Measurements from ENCODE around the gene CFC1.
"Not testable (repeated sequence)": the region's sequence is repeated elsewhere in the genome, so short reads cannot be mapped to it uniquely, and the experiment has no call there.

CFC1 gene

DNA sequence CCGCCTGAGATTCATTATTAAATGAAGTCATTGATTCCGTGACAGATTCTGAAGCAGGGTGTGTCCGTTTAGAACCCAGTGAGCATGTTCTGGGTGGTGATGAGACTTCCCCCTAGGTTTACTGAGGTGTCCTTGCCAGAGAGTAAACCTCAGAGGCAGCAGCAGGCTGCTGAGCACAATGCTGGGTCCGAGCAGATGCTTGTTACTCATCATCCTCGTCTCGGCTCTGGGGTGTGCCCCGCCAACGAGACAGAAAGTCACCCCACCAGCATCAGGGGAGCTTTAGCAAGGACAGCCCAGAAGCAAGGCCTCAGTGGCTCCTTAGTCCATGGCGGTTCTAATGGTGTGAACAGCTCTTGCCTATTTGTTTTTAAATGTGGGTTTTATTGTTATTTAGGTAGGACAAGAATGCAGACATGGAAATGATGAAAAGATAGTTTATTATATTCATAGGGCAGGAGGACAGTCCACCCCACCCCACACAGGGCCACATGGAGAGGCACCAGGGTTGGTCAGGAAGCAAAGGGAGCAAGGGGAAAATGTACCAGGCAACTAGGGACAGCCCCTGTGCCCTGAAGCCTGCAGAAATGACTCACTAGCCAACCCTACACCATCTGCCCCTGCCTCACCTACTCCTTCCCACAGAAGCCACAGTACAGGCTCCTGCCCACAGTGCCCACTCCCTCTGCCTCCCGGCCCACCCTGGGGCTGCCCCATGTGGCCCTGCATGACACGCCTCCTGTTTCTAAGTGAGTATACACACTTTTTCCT lies 10.5 kb downstream of the CFC1 start:
- DNase-seq (ENCODE audit: low read depth), result not testable (repeated sequence)

DNA sequence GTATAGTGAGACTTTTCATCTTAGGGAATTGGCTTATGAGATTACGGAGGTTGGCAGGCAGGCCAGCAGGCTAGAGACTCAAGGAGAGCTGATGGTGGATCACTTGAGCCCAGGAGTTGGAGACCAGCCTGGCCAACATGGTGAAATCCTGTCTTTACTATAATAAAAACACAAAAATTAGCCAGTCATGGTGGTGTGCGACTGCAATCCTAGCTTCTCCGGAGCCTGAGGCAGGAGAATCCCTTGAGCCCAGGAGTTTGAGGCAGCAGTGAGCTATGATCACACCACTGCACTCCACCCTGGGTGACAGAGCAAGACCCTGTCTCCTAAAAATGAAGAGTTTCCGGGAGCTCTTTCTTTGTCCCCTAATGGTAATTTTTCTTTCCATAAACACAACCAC lies 14.6 kb downstream of the CFC1 start:
- not testable (repeated sequence) for H3K4me3 ChIP-seq (ENCODE audit: control insufficient read depth, low read depth, low read length); DNase-seq (ENCODE audit: low read depth)

More for the DNA sequence above, 10.5 kb downstream of the CFC1 start:
- not testable (repeated sequence) for H3K4me3 ChIP-seq (ENCODE audit: control insufficient read depth, low read depth, low read length)

DNA sequence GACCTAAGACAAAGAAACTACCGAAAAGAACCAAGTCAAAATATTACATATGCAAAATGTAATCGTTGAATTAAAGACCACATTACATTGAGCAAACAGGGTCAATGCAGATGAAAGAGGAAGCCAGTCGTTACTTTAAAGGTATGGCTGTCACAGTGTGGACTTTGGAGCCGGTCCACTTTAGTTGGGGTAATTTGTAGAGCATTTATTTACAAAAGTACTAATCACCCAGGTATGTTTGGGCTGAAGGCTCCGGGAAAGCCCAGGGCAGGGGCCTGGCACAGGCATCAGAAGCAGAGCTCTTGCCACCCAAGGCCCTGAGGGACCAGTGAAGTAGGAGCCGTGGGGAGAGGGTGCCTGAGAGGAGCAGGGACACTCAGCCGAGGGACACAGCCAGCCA lies 15.8 kb downstream of the CFC1 start:
- not testable (repeated sequence) for DNase-seq (ENCODE audit: low read depth); H3K4me3 ChIP-seq (ENCODE audit: control insufficient read depth, low read depth, low read length)

DNA sequence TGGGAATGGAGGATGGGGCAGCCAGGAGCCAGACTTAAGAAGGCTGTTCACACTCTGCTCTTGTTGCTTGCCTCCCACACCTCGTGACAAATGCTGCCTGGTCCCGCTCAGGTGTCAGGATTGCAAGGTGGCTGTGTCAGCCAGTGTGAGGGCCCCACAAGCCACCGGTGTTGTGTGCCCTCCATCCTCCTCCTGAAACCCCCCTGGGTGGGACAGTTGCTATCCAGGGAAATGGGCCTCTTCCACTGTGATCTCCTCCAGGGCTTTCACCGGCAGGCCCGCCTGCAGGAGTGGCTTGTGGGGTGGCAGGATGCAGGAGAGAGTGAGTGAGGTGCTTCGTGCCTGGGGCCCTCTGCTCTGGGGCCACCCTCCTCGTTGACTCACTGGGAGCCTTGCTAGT lies 16.4 kb downstream of the CFC1 start:
- not testable (repeated sequence) for DNase-seq (ENCODE audit: low read depth); H3K4me3 ChIP-seq (ENCODE audit: control insufficient read depth, low read depth, low read length)

DNA sequence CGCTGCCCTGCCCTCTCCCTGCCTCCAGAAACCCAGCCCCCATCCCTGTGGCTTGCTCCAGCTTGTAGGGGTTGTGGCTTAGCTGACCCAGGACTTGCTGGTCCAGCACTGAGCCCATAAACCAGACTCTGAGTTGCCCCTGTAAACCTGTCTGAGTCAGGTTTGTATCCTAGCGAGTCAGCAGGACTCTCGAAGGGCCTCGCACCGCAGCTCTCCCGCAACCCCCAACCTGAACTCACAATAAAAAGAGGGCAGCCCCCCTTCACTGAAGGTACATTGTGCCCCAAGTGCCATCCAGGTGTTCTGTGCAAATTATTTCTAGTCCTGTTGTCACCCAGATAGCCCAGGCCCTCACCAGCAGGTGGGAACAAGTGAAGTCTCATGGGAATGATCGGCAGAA lies 17.9 kb downstream of the CFC1 start:
- DNase-seq (ENCODE audit: low read depth); H3K4me3 ChIP-seq (ENCODE audit: control insufficient read depth, low read depth, low read length): not testable (repeated sequence)

DNA sequence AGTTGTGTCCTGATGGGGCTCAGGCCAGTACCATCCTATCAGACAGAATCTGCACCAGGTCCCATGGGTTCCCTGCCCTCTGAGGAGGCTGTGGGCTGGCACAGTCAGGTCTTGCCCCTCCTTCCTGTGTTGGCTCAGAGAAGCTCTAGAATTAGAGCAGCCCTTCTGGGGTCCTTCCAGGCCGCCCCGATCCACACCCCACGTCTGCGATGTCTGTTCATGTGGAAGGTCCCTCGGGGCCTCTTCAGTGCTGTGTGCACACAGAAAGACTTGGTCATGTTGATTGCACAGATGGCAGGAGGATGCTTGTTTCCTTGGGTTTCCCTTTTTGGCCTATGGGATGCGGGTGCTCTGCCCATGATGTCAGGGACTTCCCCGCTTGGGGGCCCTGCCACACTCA lies 20.3 kb downstream of the CFC1 start:
- H3K4me3 ChIP-seq (ENCODE audit: control insufficient read depth, low read depth, low read length); DNase-seq (ENCODE audit: low read depth): not testable (repeated sequence)

DNA sequence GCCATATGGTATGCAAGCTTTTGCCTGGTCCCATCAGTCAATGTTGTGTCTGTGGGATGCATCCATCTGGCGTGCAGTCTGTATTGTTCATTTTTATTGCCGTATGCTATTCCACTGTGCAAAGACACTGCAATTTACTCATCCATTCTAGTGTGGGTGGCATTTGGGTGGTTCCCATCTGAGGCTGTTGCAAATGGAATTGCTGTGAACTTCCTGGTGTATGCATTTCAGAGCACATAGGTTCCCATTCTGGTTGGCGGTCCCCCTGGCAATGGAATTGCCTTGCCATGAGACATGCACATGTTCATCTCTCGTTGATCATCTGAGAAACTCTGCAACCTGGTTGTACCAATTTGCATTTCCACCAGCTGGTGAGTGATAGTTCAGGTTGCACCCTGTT lies 21.8 kb downstream of the CFC1 start:
- DNase-seq (ENCODE audit: low read depth); H3K4me3 ChIP-seq (ENCODE audit: control insufficient read depth, low read depth, low read length): not testable (repeated sequence)

DNA sequence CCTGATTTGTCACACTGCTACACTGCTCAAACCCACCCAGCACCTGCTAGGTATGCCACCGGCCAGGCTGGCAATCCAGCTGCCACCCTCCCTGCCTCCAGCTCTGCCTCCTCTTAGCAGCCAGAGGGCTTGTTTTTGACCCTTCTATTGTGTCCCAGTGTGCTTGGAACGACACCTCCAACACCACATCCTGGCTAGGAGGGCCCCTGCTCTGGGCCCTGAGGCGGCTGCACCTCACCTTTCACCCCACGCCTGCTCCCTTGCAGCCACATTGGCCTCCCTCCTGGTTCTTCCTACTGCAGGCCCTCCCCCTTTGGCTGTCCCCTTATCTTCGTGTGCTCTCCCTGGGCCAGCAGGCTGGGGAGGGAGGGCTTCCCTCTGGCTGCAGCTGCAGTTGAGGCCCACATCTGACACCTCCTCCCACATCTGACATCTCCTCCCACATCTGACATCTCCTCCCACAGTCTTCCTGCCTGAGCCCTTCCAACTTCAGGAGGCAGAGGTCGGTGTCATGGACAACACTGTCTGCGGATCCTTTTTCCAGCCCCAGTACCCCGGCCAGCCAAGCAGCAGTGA lies 23.1 kb downstream of the CFC1 start:
- not testable (repeated sequence) for H3K4me3 ChIP-seq (ENCODE audit: control insufficient read depth, low read depth, low read length); DNase-seq (ENCODE audit: low read depth)

DNA sequence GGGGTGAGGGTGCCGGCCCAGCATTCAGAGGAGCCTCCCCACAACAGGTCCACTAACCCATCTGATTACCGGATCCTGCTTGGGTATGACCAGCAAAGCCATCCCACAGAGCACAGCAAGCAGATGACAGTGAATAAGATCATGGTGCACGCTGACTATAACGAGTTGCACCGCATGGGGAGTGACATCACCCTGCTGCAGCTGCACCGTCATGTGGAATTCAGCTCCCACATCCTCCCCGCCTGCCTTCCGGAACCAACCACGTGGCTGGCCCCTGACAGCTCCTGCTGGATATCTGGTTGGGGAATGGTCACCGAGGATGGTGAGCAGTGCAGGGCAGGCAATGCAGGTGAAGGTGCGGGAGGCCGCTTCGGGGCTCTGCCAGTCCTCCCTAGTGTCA lies 25.1 kb downstream of the CFC1 start:
- not testable (repeated sequence) for DNase-seq (ENCODE audit: low read depth); H3K4me3 ChIP-seq (ENCODE audit: control insufficient read depth, low read depth, low read length)

DNA sequence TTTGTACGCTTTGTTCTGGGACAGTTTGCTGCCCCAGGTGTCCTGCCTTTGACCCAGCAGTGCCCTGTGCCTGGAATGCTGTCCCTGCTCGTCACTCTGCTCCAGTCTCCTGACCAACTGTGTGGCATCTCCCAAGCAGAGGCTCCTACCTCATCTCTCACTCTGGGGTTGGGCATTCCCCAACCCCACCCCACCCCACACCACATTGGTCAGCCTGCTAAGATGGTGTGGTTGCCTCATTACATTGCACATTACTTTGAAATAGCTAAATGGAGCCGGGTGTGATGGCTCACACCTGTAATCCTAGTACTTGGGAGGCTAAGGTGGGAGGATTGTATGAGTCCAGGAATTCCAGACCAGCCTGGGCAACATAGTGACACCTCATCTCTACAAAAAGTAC lies 27.4 kb downstream of the CFC1 start:
- not testable (repeated sequence) for H3K4me3 ChIP-seq (ENCODE audit: control insufficient read depth, low read depth, low read length); DNase-seq (ENCODE audit: low read depth)

DNA sequence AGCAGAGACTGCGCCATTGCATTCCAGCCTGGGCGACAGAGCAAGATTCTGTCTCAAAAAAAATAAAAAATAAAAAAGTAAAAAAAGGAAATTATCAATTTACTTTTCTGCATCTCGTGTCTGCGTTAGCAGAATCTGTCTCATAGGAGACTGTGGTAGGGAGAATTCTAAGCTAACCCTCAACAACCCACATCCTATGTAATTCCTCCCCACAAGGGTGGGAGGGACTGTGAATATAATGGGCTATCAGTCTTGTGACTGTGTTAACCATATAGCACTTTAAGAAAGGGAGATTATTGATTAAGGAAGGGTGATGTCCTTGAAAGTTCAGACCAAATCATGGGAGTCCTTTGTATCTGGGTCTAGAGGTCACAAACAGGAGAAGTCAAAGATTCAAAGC lies 33.2 kb downstream of the CFC1 start:
- not testable (repeated sequence) for H3K4me3 ChIP-seq (ENCODE audit: control insufficient read depth, low read depth, low read length); DNase-seq (ENCODE audit: low read depth)

DNA sequence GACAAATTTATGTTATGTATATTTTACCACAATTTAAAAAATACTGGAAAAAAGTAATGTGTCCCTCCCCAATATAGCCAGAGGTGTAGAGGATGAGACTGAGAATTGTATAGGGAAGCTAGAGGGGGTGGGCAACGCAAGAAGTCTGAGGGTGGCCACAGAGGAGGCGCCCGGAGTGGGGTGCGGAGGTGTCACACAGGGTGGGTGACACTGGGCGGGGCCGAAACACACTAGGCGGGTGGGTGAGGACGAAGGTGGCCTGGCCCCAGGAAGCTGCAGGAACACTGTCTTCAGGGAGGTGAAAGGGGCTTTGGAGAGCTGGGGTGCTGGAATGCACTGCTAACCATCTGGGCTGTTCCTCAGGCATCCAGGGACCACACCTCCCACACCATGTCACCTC lies 42.9 kb downstream of the CFC1 start:
- not testable (repeated sequence) for DNase-seq (ENCODE audit: low read depth); H3K4me3 ChIP-seq (ENCODE audit: control insufficient read depth, low read depth, low read length)

DNA sequence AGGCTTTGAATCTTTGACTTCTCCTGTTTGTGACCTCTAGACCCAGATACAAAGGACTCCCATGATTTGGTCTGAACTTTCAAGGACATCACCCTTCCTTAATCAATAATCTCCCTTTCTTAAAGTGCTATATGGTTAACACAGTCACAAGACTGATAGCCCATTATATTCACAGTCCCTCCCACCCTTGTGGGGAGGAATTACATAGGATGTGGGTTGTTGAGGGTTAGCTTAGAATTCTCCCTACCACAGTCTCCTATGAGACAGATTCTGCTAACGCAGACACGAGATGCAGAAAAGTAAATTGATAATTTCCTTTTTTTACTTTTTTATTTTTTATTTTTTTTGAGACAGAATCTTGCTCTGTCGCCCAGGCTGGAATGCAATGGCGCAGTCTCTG lies 45.2 kb downstream of the CFC1 start:
- not testable (repeated sequence) for DNase-seq (ENCODE audit: low read depth)

DNA sequence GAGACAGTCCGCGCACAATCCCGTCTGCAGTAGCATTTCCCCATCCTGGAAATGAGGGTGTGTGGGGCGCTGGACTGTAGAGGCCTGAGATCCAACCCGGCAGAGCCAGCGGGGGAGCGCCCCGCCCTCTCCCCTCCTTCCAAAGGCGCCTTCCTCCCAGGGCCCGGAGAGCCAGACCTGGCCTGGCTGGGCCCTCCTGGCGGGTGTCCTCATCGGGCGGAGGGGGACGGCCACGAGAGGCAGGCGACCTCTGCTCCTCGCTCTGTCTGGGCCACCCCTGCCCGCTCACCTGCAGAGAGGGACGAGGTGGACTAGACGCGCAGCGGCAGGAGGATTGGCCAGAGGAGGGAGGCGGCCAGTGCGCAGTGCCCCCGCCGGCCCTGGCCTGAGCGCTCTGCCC lies 49.9 kb downstream of the CFC1 start:
- not testable (repeated sequence) for H3K4me3 ChIP-seq (ENCODE audit: control insufficient read depth, low read depth, low read length); DNase-seq (ENCODE audit: low read depth)

More for the DNA sequence above, 45.2 kb downstream of the CFC1 start:
- not testable (repeated sequence) for H3K4me3 ChIP-seq (ENCODE audit: control insufficient read depth, low read depth, low read length)

DNA sequence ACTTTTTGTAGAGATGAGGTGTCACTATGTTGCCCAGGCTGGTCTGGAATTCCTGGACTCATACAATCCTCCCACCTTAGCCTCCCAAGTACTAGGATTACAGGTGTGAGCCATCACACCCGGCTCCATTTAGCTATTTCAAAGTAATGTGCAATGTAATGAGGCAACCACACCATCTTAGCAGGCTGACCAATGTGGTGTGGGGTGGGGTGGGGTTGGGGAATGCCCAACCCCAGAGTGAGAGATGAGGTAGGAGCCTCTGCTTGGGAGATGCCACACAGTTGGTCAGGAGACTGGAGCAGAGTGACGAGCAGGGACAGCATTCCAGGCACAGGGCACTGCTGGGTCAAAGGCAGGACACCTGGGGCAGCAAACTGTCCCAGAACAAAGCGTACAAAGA lies 51.0 kb downstream of the CFC1 start:
- not testable (repeated sequence) for H3K4me3 ChIP-seq (ENCODE audit: control insufficient read depth, low read depth, low read length); DNase-seq (ENCODE audit: low read depth)

DNA sequence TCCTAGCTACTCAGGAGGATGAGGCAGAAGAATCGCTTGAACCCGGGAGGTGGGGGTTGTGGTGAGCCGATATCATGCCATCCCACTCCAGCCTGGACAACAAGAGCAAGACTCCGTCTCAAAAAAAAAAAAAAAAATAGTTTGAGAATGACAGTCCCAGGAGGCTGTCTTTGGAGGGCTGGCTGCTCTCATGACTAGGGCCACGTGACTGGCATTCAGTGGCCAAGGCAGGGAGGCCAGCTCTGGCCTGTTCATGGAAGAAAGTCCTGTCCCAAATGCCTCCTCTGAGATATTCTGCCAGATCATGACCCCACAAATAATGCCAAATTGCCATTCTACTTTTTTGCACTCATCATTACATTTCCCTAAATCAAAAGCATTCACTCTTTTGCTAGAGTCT lies 54.4 kb downstream of the CFC1 start:
- DNase-seq (ENCODE audit: low read depth); H3K4me3 ChIP-seq (ENCODE audit: control insufficient read depth, low read depth, low read length): not testable (repeated sequence)

DNA sequence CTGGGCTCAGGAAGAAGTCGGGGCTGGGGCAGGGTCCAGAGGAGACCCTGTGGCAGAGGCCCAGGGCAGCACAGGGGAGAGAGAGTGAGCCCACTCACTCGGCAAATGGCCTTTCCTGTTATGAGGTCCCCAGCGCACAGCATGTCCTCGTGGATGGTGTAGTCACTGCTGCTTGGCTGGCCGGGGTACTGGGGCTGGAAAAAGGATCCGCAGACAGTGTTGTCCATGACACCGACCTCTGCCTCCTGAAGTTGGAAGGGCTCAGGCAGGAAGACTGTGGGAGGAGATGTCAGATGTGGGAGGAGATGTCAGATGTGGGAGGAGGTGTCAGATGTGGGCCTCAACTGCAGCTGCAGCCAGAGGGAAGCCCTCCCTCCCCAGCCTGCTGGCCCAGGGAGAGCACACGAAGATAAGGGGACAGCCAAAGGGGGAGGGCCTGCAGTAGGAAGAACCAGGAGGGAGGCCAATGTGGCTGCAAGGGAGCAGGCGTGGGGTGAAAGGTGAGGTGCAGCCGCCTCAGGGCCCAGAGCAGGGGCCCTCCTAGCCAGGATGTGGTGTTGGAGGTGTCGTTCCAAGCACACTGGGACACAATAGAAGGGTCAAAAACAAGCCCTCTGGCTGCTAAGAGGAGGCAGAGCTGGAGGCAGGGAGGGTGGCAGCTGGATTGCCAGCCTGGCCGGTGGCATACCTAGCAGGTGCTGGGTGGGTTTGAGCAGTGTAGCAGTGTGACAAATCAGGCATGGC lies 55.4 kb downstream of the CFC1 start:
- H3K4me3 ChIP-seq (ENCODE audit: control insufficient read depth, low read depth, low read length); DNase-seq (ENCODE audit: low read depth): not testable (repeated sequence)

DNA sequence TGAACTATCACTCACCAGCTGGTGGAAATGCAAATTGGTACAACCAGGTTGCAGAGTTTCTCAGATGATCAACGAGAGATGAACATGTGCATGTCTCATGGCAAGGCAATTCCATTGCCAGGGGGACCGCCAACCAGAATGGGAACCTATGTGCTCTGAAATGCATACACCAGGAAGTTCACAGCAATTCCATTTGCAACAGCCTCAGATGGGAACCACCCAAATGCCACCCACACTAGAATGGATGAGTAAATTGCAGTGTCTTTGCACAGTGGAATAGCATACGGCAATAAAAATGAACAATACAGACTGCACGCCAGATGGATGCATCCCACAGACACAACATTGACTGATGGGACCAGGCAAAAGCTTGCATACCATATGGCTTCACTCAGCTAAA lies 56.6 kb downstream of the CFC1 start:
- H3K4me3 ChIP-seq (ENCODE audit: control insufficient read depth, low read depth, low read length); DNase-seq (ENCODE audit: low read depth): not testable (repeated sequence)
